Uterus (tissue), 4 donors: Measurements from ENCODE around the gene MAP3K12. TPM values are rescaled to one million over a fixed set of nuclear protein-coding genes. Genes with fewer than 3 reads are reported as not detected.

Experiments used
- DNase-seq, 2 donors: peaks; one replicate each; pipeline ENCODE4 v3.0.0-alpha.2; 2019 to 2020
- H3K27ac ChIP-seq, 2 donors: fragments of 200-600 bp; sonication (generic); 1 replicate in 1 of 2; 2 replicates in 1 of 2; pipeline ENCODE4 v1.5.1; 2016 to 2018
- H3K27me3 ChIP-seq, 2 donors: fragments of 200-600 bp; sonication (generic); one replicate each; pipeline ENCODE4 v1.5.1; 2018 to 2019; ENCODE audit warnings: control low read depth in 1 of 2
- H3K36me3 ChIP-seq, 2 donors: fragments of 200-600 bp; sonication (generic); one replicate each; pipeline ENCODE4 v1.5.1; 2019; ENCODE audit warnings: control low read depth in 1 of 2
- H3K4me1 ChIP-seq, 2 donors: fragments of 200-600 bp; sonication (generic); one replicate each; pipeline ENCODE4 v1.5.1; 2018 to 2019; ENCODE audit warnings: control low read depth in 1 of 2
- H3K4me3 ChIP-seq, 2 donors: fragments of 200-600 bp; sonication (generic); 1 replicate in 1 of 2; 2 replicates in 1 of 2; pipeline ENCODE4 v1.5.1; 2018 to 2019; ENCODE audit warnings: mild to moderate bottlenecking in 1 of 2
- H3K9me3 ChIP-seq, 2 donors: fragments of 200-600 bp; sonication (generic); one replicate each; pipeline ENCODE4 v1.5.1; 2019; ENCODE audit warnings: control low read depth in 1 of 2
- POLR2A ChIP-seq, 2 donors: fragments of 450-650 bp; IDR thresholded peaks; one replicate each; pipeline ENCODE4 v1.6.1; 2016; ENCODE audit warnings: antibody characterized with exemption in 2 of 2, mild to moderate bottlenecking in 1 of 2, moderate library complexity in 1 of 2
- intact Hi-C: fragments of 100-400 bp; cut with DNase I; formaldehyde crosslinking; loops from one replicate; pipeline ENCODE4 v1.15.1; 2023; ENCODE audit warnings: low total_unique reads
- total RNA-seq, 4 donors: library from RNA; depleted of rRNA in 3 of 4; stranded (reverse); fragments of >200 nt in 3 of 4; gene quantifications; one replicate each; pipeline versions ENCODE4 v1.1.0 to v1.2.4, GENCODE V29; 2014 to 2023
- TF ChIP-seq, protein P1 (sequence below), 4 experiments: fragments of 200-600 bp in 2 of 4; fragments of 450-650 bp in 2 of 4; sonication (generic) in 2 of 4; IDR thresholded peaks; one replicate each; pipeline ENCODE4 v1.5.1; 2016 to 2019; ENCODE audit warnings: antibody characterized with exemption in 4 of 4, mild to moderate bottlenecking in 2 of 4, moderate library complexity in 1 of 4
- donor health status: DM: yes; HTN: yes; CAD: no.

Gene MAP3K12
- total RNA-seq, 4 donors from 2014 or later: 13.8 to 65.8 (median 34.7) TPM

DNA sequence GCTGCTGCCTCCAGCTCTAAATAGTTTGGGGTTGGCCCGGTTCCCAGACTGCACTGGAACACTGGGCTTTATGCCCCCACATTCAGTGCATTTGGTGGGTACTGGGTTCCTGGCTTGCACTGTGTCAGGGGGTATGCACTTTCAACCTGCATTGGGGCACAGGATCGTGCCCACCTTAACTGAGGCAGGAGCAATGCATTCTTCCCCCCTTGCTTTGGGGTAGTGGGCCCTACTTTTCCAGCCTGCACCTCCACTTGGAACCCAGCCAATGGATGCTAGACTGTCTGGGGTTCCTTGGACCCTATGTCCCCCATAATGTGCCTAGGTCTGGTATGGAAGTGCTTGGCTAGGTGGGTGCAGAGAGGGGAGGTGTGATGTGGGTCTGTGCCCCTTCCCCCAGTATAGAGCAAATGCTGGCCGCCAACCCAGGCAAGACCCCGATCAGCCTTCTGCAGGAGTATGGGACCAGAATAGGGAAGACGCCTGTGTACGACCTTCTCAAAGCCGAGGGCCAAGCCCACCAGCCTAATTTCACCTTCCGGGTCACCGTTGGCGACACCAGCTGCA, 2.4 kb upstream of the MAP3K12 start:
- peaks cover 0 to 19% of the 10 kb centered on the region in 2 donors for H3K4me1 ChIP-seq
- peak overlapping the region; percentile 96 to 99 for H3K27ac ChIP-seq
- intact Hi-C loops: loop anchor here (10.0 kb wide), 1 partner anchor 47 kb away; the partner anchor contains the start of gene PCBP2
- H3K36me3 ChIP-seq: no peaks in the 10 kb centered on the region
- H3K27me3 ChIP-seq: no peaks in the 10 kb centered on the region
- no peaks in the 10 kb centered on the region for H3K9me3 ChIP-seq
- TF ChIP-seq, protein P1, sequence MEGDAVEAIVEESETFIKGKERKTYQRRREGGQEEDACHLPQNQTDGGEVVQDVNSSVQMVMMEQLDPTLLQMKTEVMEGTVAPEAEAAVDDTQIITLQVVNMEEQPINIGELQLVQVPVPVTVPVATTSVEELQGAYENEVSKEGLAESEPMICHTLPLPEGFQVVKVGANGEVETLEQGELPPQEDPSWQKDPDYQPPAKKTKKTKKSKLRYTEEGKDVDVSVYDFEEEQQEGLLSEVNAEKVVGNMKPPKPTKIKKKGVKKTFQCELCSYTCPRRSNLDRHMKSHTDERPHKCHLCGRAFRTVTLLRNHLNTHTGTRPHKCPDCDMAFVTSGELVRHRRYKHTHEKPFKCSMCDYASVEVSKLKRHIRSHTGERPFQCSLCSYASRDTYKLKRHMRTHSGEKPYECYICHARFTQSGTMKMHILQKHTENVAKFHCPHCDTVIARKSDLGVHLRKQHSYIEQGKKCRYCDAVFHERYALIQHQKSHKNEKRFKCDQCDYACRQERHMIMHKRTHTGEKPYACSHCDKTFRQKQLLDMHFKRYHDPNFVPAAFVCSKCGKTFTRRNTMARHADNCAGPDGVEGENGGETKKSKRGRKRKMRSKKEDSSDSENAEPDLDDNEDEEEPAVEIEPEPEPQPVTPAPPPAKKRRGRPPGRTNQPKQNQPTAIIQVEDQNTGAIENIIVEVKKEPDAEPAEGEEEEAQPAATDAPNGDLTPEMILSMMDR (IDR thresholded peaks at IDR 0.05): no peak
- no peak for TF ChIP-seq POLR2A (IDR thresholded peaks at IDR 0.05)
- peak overlapping the region; percentile 68 to 72 for H3K4me3 ChIP-seq
- peak in 1 of 2 donors; percentile 41 for DNase-seq

DNA sequence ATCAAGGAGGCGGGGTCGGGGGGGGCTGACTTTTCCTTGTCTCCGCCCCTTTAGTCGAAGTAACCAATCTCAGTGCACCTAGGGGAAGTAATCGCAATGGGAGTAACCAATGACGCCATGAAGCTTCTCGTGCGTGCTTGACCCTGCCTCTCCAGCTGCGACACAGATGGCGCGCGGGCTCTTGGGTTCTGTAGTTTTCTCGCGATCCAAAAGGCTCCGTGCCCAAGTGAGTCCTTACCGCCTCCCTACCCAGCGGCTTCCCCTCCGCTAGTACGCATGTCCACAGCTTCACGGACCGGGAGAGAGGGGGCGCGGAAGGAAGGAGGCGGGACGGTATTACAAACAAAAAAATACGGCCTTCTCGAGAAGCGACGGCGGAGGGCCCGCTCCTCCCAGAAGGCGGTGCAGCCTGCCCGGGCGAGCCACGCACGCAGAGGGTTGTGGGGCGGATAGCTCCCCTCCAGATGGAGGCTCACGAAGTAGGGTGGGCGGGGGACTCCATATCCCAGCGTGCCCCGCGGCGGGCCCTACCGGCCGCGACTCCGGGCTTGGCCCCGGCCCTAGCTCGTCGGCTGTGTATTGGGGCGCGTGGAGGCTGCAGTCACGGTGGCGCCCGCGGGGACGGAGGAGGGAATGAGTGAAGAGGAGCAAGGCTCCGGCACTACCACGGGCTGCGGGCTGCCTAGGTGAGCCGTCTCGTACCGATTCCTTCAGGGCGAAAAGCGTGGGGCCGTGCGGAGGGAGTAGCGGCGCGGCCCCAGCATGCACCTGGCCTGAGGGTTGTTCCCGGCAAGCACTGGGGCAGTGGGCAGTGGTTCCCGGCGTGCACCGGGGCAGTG, 1.7 kb upstream of the MAP3K12 start, which contains the start of gene TARBP2:
TARBP2 (plus strand) TSS at position 508 of the 839 bp plus-strand sequence; CDS start at position 634, 126 bp downstream.
- intact Hi-C loops: loop anchor here (10.0 kb wide), 1 partner anchor 46 kb away; the partner anchor contains the start of gene PCBP2
- H3K9me3 ChIP-seq: no peaks in the 10 kb centered on the region
- TF ChIP-seq, protein P1 (IDR thresholded peaks at IDR 0.05): peak in 3 of 4 experiments; percentile 4 to 19 (median 18)
- peak; percentile 20 to 74 for TF ChIP-seq POLR2A (IDR thresholded peaks at IDR 0.05)
- H3K4me3 ChIP-seq: peak within 1 kb of the TSS; percentile 68 to 72
- DNase-seq: peak; percentile 99 to 100
- H3K36me3 ChIP-seq: no peaks in the 10 kb centered on the region
- no peaks in the 10 kb centered on the region for H3K27me3 ChIP-seq
- H3K4me1 ChIP-seq: peaks cover 0 to 19% of the 10 kb centered on the region in 2 donors
- peak within 1 kb of the TSS; percentile 96 to 99 for H3K27ac ChIP-seq

DNA sequence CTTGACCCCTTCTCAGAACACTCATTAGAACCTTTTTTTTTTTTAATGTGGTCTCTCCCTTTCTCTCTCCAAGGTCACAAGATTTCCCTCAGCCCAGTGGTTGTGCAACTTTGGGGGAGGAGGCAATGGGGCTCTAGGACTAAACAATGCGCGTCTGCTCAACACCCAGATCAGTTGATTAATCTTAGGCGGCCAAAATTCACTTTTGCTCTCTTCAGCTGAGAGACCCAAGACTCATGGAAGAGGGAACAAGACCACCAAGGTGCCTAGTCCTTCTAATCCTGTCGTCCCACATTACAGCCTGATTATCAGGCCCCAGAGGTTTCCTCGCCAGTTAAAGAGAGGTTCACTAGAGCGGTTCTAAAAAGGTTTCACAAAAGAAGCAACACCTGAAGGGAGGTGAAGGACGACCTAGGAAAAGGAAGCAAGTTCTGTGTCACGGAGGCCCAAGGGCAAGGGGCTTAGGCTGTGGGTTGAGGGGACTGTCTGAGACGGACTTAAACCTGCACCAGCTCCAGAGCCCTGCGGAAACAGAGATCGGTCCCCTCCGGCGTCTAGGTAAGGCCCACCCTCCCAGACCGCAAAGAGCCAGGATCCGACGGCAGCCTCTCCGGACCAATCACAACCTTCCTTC, 1.0 kb upstream of the MAP3K12 start:
- no peaks in the 10 kb centered on the region for H3K36me3 ChIP-seq
- DNase-seq: peak; percentile 79 to 84
- peak overlapping the region; percentile 68 to 72 for H3K4me3 ChIP-seq
- peak overlapping the region; percentile 96 to 99 for H3K27ac ChIP-seq
- no peaks in the 10 kb centered on the region for H3K9me3 ChIP-seq
- TF ChIP-seq, protein P1 (IDR thresholded peaks at IDR 0.05): peak in 1 of 4 experiments; percentile 9
- peak; percentile 91 to 96 for TF ChIP-seq POLR2A (IDR thresholded peaks at IDR 0.05)
- no peaks in the 10 kb centered on the region for H3K27me3 ChIP-seq
- intact Hi-C loops: loop anchor here (10.0 kb wide), 1 partner anchor 45 kb away; the partner anchor contains the start of gene PCBP2
- H3K4me1 ChIP-seq: peaks cover 0 to 14% of the 10 kb centered on the region in 2 donors

DNA sequence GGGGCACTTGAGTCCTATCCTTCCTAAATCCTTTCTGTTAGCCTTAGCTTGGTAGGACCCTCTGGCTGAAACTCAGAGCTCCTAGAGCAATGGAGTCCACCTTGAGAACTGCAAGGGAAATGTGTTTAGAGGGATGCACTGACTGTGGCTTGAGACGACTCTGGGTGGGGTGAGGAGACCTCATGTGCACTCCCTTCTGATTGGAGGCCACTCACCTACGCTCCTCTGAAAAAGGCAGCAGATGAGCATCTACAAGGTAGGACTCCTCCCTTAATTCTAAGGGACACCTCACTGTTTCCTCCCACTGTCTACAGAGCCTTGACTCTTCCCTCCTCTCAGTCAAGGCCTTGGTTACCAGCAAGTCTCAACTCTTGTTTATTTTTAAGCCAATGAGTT, 1.0 kb downstream of the MAP3K12 start:
- no peak overlapping the region for H3K4me3 ChIP-seq
- peaks cover 0 to 9% of the 10 kb centered on the region in 2 donors for H3K4me1 ChIP-seq
- no peaks in the 10 kb centered on the region for H3K36me3 ChIP-seq
- intact Hi-C loops: no loop called here
- TF ChIP-seq, protein P1 (IDR thresholded peaks at IDR 0.05): no peak
- TF ChIP-seq POLR2A (IDR thresholded peaks at IDR 0.05): no peak
- no peak for DNase-seq
- H3K27me3 ChIP-seq: no peaks in the 10 kb centered on the region
- H3K9me3 ChIP-seq: no peaks in the 10 kb centered on the region
- peak overlapping the region; percentile 96 to 99 for H3K27ac ChIP-seq
